ENCODE measurements around the gene SLN.

SLN gene

GRCh38 chr11:107736546-107736945 is 24.7 kb upstream of the SLN start:
- H3K9ac ChIP-seq (ENCODE audit: insufficient read length, low read depth): no peak overlapping the region
- H3K9me3 ChIP-seq (ENCODE audit: insufficient read depth, low read length): no peaks in the 10 kb centered on the region
- no peaks in the 10 kb centered on the region for H3K27me3 ChIP-seq (ENCODE audit: insufficient read depth, insufficient read length)
- DNase-seq (ENCODE audit: low read depth, low spot score): no peak
- H3K4me1 ChIP-seq (ENCODE audit: insufficient read depth, insufficient read length): no peaks in the 10 kb centered on the region
- H3K4me3 ChIP-seq (ENCODE audit: insufficient read length, low read depth): no peak overlapping the region
- no peaks in the 10 kb centered on the region for H3K36me3 ChIP-seq (ENCODE audit: insufficient read depth, insufficient read length, low read length)
- TF ChIP-seq ZNF274 (IDR thresholded peaks at IDR 0.05; ENCODE audit: low read depth, low read length) (no peak), YY1 (IDR thresholded peaks at IDR 0.05; ENCODE audit: insufficient read depth, insufficient read length) (no peak), SUZ12 (IDR thresholded peaks at IDR 0.05; ENCODE audit: extremely low read depth, insufficient read depth, insufficient read length) (no peak)

DNA sequence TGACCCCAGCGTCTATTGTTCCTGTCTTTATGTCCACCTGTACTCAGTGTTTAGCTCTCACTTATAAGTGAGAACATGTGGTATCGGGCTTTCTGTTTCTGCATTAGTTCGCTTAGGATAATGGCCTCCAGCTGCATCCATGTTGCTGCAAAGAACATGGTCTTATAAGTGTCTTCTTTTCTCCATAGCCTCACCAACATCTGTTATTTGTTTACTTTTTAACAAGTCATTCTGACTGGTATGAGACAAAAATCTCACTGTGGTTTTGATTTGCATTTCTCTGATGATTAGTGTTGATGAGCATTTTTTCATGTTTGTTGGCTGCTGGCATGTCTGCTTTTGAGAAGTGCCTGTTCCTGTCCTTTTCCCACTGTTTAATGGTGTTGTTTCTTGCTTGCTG is 21.7 kb upstream of the SLN start:
- no peak for DNase-seq (ENCODE audit: low read depth, low spot score)
- Histone ChIP-seq H3K36me3 (ENCODE audit: insufficient read depth, insufficient read length, low read length) (no peaks in the 10 kb centered on the region), H3K4me3 (ENCODE audit: insufficient read length, low read depth) (no peak overlapping the region), H3K27me3 (ENCODE audit: insufficient read depth, insufficient read length) (no peaks in the 10 kb centered on the region), H3K9ac (ENCODE audit: insufficient read length, low read depth) (no peak overlapping the region), H3K9me3 (ENCODE audit: insufficient read depth, low read length) (no peaks in the 10 kb centered on the region), H3K4me1 (ENCODE audit: insufficient read depth, insufficient read length) (no peaks in the 10 kb centered on the region)
- TF ChIP-seq ZNF274 (IDR thresholded peaks at IDR 0.05; ENCODE audit: low read depth, low read length): no peak
- no peak for TF ChIP-seq YY1 (IDR thresholded peaks at IDR 0.05; ENCODE audit: insufficient read depth, insufficient read length)
- no peak for TF ChIP-seq SUZ12 (IDR thresholded peaks at IDR 0.05; ENCODE audit: extremely low read depth, insufficient read depth, insufficient read length)

DNA sequence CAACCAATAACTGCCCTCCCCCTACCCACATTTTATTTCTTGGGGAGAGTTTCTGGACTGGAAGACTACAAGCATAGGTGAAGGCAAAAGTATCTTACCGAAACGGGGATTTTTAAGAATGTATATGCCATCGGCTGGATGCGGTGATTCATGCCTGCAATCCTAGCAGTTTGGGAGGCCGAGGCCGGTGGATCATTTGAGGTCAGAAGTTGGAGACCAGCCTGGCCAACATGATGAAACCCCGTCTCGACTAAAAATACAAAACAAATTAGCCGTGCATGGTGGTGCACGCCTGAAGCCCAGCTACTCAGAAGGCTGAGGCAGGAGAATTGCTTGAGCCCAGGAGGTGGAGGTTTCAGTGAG is 20.8 kb upstream of the SLN start:
- no peak for DNase-seq (ENCODE audit: low read depth, low spot score)
- H3K27me3 ChIP-seq (ENCODE audit: insufficient read depth, insufficient read length): no peaks in the 10 kb centered on the region
- H3K4me1 ChIP-seq (ENCODE audit: insufficient read depth, insufficient read length): no peaks in the 10 kb centered on the region
- H3K4me3 ChIP-seq (ENCODE audit: insufficient read length, low read depth): no peak overlapping the region
- H3K9ac ChIP-seq (ENCODE audit: insufficient read length, low read depth): no peak overlapping the region
- TF ChIP-seq SUZ12 (IDR thresholded peaks at IDR 0.05; ENCODE audit: extremely low read depth, insufficient read depth, insufficient read length): no peak
- TF ChIP-seq YY1 (IDR thresholded peaks at IDR 0.05; ENCODE audit: insufficient read depth, insufficient read length): no peak
- TF ChIP-seq ZNF274 (IDR thresholded peaks at IDR 0.05; ENCODE audit: low read depth, low read length): no peak
- no peaks in the 10 kb centered on the region for H3K9me3 ChIP-seq (ENCODE audit: insufficient read depth, low read length)
- no peaks in the 10 kb centered on the region for H3K36me3 ChIP-seq (ENCODE audit: insufficient read depth, insufficient read length, low read length)

- no peak overlapping the region for H3K4me3 ChIP-seq (ENCODE audit: insufficient read length, low read depth)
- H3K9me3 ChIP-seq (ENCODE audit: insufficient read depth, low read length): no peaks in the 10 kb centered on the region
- H3K27me3 ChIP-seq (ENCODE audit: insufficient read depth, insufficient read length): no peaks in the 10 kb centered on the region
- no peak overlapping the region for H3K9ac ChIP-seq (ENCODE audit: insufficient read length, low read depth)
- H3K36me3 ChIP-seq (ENCODE audit: insufficient read depth, insufficient read length, low read length): no peaks in the 10 kb centered on the region
- TF ChIP-seq YY1 (IDR thresholded peaks at IDR 0.05; ENCODE audit: insufficient read depth, insufficient read length) (no peak), SUZ12 (IDR thresholded peaks at IDR 0.05; ENCODE audit: extremely low read depth, insufficient read depth, insufficient read length) (no peak), ZNF274 (IDR thresholded peaks at IDR 0.05; ENCODE audit: low read depth, low read length) (no peak)
- no peaks in the 10 kb centered on the region for H3K4me1 ChIP-seq (ENCODE audit: insufficient read depth, insufficient read length)
- DNase-seq (ENCODE audit: low read depth, low spot score): no peak
Observed at GRCh38 chr11:107731941-107732688, 20.3 kb upstream of the SLN start.

GRCh38 chr11:107722662-107723061 is 10.8 kb upstream of the SLN start:
- DNase-seq (ENCODE audit: low read depth, low spot score): no peak
- Histone ChIP-seq H3K9ac (ENCODE audit: insufficient read length, low read depth) (no peak overlapping the region), H3K4me1 (ENCODE audit: insufficient read depth, insufficient read length) (no peaks in the 10 kb centered on the region), H3K36me3 (ENCODE audit: insufficient read depth, insufficient read length, low read length) (no peaks in the 10 kb centered on the region), H3K4me3 (ENCODE audit: insufficient read length, low read depth) (no peak overlapping the region), H3K27me3 (ENCODE audit: insufficient read depth, insufficient read length) (no peaks in the 10 kb centered on the region), H3K9me3 (ENCODE audit: insufficient read depth, low read length) (no peaks in the 10 kb centered on the region)
- TF ChIP-seq SUZ12 (IDR thresholded peaks at IDR 0.05; ENCODE audit: extremely low read depth, insufficient read depth, insufficient read length) (no peak), YY1 (IDR thresholded peaks at IDR 0.05; ENCODE audit: insufficient read depth, insufficient read length) (no peak), ZNF274 (IDR thresholded peaks at IDR 0.05; ENCODE audit: low read depth, low read length) (no peak)

DNA sequence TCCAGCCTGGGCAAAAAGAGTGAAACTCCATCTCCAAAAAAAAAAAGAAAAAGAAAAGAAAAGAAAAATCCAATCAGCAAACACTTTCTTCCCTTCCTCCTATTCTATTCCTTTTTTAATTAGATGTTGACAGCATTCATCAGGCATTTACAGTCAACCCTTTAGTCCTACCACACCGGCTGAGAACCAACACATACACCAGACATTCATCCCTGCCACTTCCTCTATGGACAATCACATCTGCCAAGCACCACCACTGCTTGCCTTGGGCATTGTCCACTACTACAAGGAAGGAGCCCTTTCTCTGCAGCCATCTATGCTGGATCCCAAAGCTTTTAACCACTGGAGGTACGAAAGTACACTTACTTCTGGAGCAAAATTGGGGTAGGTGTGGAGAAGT is 9.4 kb upstream of the SLN start:
- H3K4me3 ChIP-seq (ENCODE audit: insufficient read length, low read depth): no peak overlapping the region
- no peak overlapping the region for H3K9ac ChIP-seq (ENCODE audit: insufficient read length, low read depth)
- H3K9me3 ChIP-seq (ENCODE audit: insufficient read depth, low read length): no peaks in the 10 kb centered on the region
- H3K4me1 ChIP-seq (ENCODE audit: insufficient read depth, insufficient read length): no peaks in the 10 kb centered on the region
- DNase-seq (ENCODE audit: low read depth, low spot score): no peak
- no peak for TF ChIP-seq SUZ12 (IDR thresholded peaks at IDR 0.05; ENCODE audit: extremely low read depth, insufficient read depth, insufficient read length)
- TF ChIP-seq YY1 (IDR thresholded peaks at IDR 0.05; ENCODE audit: insufficient read depth, insufficient read length): no peak
- TF ChIP-seq ZNF274 (IDR thresholded peaks at IDR 0.05; ENCODE audit: low read depth, low read length): no peak
- H3K27me3 ChIP-seq (ENCODE audit: insufficient read depth, insufficient read length): no peaks in the 10 kb centered on the region
- no peaks in the 10 kb centered on the region for H3K36me3 ChIP-seq (ENCODE audit: insufficient read depth, insufficient read length, low read length)

GRCh38 chr11:107720303-107720774 is 8.5 kb upstream of the SLN start:
- TF ChIP-seq SUZ12 (IDR thresholded peaks at IDR 0.05; ENCODE audit: extremely low read depth, insufficient read depth, insufficient read length): no peak
- TF ChIP-seq YY1 (IDR thresholded peaks at IDR 0.05; ENCODE audit: insufficient read depth, insufficient read length): no peak
- Histone ChIP-seq H3K27me3 (ENCODE audit: insufficient read depth, insufficient read length) (no peaks in the 10 kb centered on the region), H3K9ac (ENCODE audit: insufficient read length, low read depth) (no peak overlapping the region), H3K9me3 (ENCODE audit: insufficient read depth, low read length) (no peaks in the 10 kb centered on the region), H3K4me3 (ENCODE audit: insufficient read length, low read depth) (no peak overlapping the region), H3K36me3 (ENCODE audit: insufficient read depth, insufficient read length, low read length) (no peaks in the 10 kb centered on the region), H3K4me1 (ENCODE audit: insufficient read depth, insufficient read length) (no peaks in the 10 kb centered on the region)
- DNase-seq (ENCODE audit: low read depth, low spot score): no peak

Data from NT2/D1 (cell line).